ENCODE results near the gene ASTN2.

The ASTN2 gene

DNA sequence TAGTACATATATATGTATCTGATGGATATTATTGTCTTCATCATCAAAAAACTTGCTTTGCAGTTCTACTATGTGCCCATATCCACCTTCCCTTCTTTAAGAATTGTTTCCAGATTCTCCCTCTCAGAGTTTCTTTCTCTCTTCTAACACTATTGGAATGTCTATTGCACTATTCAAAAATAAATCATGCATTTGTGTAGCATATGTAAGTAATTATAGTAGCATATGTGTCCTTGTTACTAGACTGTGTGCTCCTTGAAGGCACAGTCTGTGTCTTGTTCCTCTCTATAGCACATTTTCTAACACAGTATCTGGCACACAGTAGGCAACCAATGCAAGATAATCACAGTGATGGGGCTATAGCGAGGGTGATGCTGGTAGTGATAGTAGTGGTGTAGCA lies 771.2 kb downstream of the ASTN2 start:
- no peak for DNase-seq

- no peak for DNase-seq
Measured at GRCh38 chr9:116641292-116642059, 773.4 kb downstream of the ASTN2 start.

- DNase-seq: no peak
Measured at GRCh38 chr9:116639251-116639741, 775.6 kb downstream of the ASTN2 start.

DNA sequence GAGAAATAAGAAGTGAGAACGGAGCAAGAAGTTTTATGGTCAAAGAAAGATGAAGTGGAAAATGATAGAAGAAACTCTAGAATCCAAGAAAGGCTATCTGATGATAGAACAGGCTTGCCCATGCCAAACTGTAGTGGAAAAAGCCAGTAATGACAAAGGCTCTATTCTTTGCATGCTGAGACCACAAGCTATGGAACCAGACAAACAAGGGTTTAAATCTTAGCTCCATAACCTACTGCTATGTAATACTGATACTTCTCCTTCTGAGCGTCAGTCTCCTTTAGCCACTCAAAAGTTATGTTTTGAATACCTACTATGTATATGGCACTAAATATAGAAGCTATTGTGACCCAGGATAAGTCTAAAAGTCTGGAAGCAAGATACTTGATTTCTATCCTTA lies 778.9 kb downstream of the ASTN2 start:
- DNase-seq: no peak

DNA sequence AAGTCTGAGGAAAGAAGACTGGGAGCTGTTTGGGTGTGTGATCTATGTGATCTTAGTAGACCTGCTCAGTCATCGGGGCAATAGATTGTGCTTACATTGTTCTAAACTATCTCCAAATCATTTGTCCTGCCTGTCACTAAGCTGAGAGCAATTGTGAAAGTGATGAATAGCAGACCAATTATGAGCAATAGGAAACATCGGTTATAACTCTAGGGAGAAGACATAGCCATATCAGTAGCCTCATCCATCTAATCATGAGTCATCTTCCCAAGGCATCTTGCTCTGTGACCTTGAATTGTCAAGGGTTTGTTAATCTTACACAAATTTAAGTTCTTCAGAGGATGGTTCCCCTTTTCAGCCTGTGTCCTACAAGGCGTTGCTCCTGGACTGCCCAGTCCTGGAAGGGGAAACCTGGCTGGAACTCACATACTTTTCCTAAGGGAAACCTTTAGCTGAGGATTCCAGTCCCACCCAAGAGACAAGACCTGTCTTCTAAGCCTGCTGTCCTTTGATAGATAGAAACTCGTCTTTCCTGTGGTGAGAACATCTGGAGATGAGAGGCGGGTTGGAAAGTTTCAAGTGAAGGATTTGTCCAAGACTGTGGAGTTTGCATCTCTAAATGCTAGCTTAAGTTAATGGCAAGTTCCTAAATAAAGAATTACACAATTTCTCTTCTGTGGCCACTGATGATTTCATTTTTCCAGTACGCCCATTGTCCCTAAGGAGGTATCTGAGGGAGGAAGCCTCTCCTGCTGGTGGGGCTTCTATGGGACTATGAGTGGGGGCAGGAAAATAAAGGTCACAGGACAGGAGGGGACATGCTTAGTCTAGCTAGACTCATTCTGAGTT lies 781.6 kb downstream of the ASTN2 start:
- DNase-seq: no peak

GRCh38 chr9:116629634-116630033 lies 785.2 kb downstream of the ASTN2 start:
- DNase-seq: no peak

GRCh38 chr9:116628716-116629115 lies 786.1 kb downstream of the ASTN2 start:
- no peak for DNase-seq

DNA sequence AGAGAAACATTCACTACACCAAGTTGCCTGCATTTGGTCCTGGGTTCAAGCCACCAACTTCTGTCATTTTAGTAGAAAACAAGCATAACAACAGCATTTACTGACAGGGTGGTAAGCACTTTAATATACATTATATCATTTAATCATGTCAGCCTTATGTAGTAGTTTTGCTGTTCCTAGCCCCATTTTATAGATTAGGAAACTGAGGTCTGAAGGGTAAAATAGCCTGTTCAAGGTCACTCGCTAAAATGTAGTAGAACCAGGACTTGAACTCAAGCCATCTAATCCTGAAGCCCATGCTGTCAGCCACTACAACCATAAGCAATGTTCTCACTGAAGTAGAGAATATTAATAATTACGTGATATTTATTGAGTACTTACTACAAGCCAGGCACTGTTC lies 787.4 kb downstream of the ASTN2 start:
- DNase-seq: no peak

- DNase-seq: no peak
Measured at GRCh38 chr9:116626762-116627161, 788.1 kb downstream of the ASTN2 start.

GRCh38 chr9:116623715-116624114 lies 791.1 kb downstream of the ASTN2 start:
- DNase-seq: no peak

DNA sequence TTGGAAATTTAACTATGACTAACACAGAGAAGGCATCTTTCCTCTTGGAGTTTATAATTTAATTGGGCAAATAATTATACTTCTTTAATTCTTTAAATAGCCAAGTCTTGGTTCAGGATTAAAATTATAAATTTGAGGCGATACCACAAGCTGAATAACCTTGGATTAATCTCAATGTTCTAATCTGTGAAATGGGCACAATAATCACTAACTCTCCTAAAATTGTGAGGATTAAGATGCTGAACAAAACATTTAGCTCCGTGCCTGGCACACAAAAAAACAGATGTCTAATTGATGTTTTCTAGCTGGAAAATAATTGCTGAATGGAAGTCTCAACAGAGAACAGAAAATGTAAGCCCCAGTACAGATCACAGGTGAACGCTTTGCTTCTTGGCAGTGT lies 797.5 kb downstream of the ASTN2 start:
- no peak for DNase-seq

DNA sequence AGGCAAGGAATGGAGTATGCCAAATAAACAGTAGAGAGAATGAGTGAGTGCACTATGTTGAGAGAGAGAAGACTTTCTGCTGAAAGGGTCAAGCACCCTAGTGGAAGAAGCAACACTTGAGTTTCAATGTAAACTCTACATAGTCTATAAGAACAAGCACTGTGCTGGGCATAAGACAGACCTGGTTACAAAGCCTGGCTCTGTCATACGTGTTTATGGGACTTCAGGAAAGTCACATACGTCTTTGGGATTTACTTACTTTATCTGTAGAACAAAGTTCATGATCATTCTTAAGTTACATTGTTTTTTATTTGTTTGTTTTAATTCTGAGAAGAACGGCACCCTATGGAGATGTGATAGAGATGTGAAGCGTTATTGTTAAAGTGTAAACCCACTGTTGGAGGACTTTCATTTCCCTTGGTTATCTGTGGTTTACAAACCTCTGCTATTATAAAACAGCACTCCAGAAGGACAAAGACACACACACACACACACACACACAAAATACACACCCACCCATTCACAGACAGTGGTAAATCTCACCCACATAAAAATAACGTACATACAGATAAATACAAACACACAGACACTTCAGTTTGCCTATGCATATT lies 798.4 kb downstream of the ASTN2 start:
- DNase-seq: no peak

DNA sequence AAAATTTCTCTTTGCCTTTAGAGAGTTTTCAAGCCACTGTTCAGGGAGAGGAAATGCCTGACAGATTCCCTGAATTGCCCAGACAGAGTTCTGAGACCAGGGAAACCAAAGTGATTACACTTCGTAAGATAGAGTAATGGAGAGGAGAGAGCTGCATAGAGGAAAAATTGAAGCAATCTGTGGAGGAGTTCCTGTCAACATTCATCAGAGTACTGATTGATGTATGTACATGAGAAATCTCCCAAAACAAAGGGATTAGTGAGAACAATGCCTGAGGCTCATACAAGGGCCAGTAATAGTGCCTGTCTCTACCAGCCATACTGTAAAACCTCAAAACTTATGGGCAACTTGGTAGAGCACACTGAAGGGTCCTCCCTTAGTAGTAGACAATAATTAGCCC lies 806.8 kb downstream of the ASTN2 start:
- no peak for DNase-seq

DNA sequence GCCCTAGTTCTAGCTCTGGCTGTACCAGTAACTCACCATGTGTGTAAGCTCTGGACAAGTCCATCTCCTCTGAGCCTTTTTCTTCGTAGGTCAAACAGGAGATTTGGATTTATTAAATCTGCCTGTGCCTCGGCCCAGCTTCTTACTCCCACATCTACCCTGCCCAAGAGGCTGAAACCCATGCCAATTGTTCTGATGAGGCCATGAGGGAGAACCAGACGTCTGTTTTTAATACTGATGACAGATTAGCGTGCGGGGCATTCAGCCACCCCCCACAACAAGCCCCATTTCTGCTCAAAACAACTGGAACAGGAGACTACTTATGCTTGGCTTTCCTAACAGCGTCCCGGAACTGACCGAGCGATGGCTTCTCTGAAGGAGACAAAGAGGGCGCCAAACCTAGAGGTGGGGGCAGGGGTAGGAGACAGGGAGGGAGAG lies 808.9 kb downstream of the ASTN2 start:
- no peak for DNase-seq

- DNase-seq: no peak
Measured at GRCh38 chr9:116605060-116605459, 809.8 kb downstream of the ASTN2 start.

DNA sequence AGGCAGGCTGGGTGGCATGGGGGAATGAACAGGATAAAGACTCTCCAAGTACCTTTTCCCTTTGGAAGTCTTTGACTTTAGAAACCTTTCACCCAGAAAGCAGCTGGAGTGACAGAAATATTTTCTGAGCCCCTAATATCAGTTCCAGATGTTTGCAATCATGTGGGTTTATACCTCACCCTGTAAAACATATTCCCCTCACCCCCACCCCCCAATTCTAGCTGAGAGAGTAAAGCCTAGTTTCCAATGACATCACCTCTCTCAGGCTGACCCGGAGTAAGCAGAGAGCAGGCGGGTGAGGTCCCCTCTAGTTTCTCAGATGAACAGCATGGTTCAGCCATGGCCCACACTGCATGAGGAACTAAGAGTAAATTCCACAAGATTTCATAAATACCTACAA lies 810.6 kb downstream of the ASTN2 start:
- no peak for DNase-seq

DNA sequence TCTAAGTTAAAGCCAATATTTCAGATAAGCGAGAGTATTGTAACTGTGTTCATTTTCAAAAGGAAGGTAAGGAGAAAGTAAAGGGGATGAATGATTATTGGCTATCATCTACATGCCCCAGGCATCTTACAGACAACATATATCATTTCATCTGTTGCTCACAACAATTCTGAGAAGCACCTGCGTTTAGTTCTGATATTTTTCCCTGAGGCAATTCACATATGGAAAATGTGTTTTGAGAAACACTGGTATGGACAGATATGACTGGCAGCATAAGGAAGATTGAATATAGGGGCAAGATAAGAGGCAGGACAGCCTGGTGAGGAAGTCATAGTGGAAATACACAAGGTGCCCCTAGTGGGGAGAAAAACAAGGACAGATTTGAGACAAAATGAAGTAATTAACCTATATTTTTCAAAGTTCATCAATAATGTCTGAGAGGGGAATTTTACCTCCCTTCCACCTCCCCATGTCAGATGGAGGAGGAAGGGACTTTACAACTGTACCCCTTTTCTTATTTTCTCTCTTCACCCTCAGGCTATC lies 815.4 kb downstream of the ASTN2 start:
- no peak for DNase-seq

DNA sequence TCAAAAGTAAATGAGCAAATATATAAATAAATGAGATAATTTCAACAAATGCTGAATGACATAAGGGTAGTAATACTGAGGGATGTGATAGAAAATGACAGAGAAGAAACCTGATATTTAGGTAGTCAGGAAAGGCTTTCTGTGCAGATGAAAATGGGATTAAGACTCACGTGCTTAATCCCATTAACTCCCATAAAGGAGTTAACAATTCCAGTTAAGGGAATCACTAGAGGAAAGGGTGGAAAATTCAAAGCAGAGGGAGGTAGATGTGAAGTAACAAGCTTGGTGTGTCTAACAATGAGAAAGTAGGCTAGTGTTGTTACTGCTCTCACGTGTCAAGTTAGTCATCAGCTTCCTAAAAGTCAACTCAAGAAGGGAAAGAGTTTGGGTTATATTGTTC lies 818.2 kb downstream of the ASTN2 start:
- DNase-seq: no peak

GRCh38 chr9:116594547-116594946 lies 820.3 kb downstream of the ASTN2 start:
- peak; percentile 14 for DNase-seq

DNA sequence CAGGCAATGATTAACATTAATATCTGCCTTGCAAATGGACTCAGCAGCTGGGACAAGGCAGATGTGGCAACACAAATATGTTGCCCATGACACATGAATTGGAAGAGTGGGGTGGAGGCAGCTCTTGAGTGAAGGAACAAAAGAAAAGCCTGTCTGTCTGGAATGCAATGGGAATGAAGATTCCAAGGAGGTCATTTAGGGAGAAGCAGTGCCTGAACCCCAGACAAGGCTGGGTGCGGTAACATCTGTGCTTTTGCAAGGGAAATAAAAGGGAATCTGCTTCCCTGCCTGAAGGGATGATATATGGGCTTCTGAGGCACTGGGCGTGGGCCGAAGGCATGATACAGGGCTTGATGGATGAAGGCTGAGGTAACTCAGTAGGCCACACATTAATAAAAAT lies 821.9 kb downstream of the ASTN2 start:
- no peak for DNase-seq

- no peak for DNase-seq
Measured at GRCh38 chr9:116589392-116590354, 825.2 kb downstream of the ASTN2 start.

DNA sequence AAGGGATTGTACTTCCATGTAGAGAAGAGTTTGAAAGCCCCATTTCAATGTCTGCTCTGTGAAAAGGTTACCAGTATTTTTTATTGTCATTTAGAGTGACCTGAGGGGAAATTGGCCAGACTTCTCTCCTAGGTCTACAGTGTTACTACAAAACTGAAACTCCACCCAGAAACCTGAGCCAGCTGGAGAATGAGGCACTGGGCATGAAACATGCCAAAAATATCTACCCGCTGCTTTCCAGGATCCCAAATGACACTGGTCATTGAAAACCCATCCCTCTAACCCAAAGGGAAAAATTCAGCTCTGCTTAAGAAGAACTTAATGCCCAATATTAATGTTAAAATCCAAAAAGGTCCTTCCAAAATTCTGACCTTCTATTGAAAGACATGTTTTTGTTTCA lies 826.9 kb downstream of the ASTN2 start:
- DNase-seq: no peak

Measured in T1000 (cell line).